ENCODE measurements around the gene BCOR. TPM values are rescaled to one million over a fixed set of nuclear protein-coding genes. Genes with fewer than 3 reads are reported as not detected.

BCOR gene
- total RNA-seq, 3 donors from 2014 or later: 11.7 to 28.1 (median 27.9) TPM

GRCh38 chrX:40037367-40037766 lies 60.4 kb downstream of the BCOR start:
- intact Hi-C loops (cut with DNase I; ENCODE audit: low total_unique reads): no loop called here
- no peak overlapping the region for H3K4me3 ChIP-seq
- DNase-seq (ENCODE audit: low spot score in 2 of 2): no peak

DNA sequence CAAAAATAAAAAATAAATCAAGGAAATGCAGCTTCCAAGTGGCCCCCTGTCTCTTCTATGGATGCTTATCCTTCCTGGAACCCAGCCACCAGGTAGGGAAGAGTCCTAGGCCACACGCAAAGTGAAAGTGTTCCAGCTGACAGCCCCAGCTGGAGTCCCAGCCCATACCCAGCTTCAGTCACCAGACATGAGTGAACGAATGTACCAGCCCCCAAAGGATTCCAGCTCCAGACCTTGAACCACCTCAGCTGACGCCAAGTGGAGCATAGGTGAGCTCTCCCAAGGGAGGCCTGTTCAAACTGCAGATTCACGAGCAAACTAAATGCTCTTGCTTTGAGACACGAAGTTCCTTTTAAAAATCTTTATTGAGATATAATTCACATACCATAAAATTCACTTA lies 62.0 kb downstream of the BCOR start:
- peaks cover 0 to 7% of the 10 kb centered on the region in 2 donors for H3K27me3 ChIP-seq
- H3K4me1 ChIP-seq: no peaks in the 10 kb centered on the region
- no peaks in the 10 kb centered on the region for H3K36me3 ChIP-seq
- peaks cover 6 to 9% of the 10 kb centered on the region in 2 donors for H3K9me3 ChIP-seq
- no peak overlapping the region for H3K27ac ChIP-seq
- intact Hi-C loops (cut with DNase I; ENCODE audit: low total_unique reads): no loop called here
- DNase-seq (ENCODE audit: low spot score in 2 of 2): no peak
- H3K4me3 ChIP-seq: no peak overlapping the region
- TF ChIP-seq POLR2AphosphoS5 (IDR thresholded peaks at IDR 0.05) (no peak), POLR2A (IDR thresholded peaks at IDR 0.05) (no peak), CTCF (IDR thresholded peaks at IDR 0.05) (no peak)

More at GRCh38 chrX:40037367-40037766, 60.4 kb downstream of the BCOR start:
- Histone ChIP-seq H3K27me3 (peaks cover 0 to 16% of the 10 kb centered on the region in 2 donors), H3K9me3 (peaks cover 6 to 9% of the 10 kb centered on the region in 2 donors), H3K27ac (no peak overlapping the region), H3K36me3 (no peaks in the 10 kb centered on the region), H3K4me1 (no peaks in the 10 kb centered on the region)
- TF ChIP-seq POLR2A (IDR thresholded peaks at IDR 0.05) (no peak), POLR2AphosphoS5 (IDR thresholded peaks at IDR 0.05) (no peak), CTCF (IDR thresholded peaks at IDR 0.05) (no peak)

DNA sequence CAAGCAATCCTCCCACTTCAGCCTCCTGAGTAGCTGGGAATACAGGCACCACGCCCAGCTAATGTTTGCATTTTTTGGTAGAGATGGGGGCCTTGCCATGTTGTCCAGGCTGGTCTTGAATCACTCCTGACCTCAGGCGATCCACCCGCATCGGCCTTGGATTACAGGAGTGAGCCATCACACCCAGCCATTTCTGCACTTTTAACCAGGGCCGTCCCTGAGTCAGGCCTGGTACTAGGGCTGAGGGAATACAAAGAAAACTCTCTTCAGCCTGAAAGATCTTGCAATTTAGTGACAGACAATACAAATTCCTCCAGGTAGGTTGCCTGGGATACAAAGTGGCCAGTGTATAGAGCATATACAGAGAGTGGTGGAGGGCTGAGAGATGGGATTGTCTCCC lies 65.8 kb downstream of the BCOR start:
- no peak for DNase-seq (ENCODE audit: low spot score in 2 of 2)
- H3K27ac ChIP-seq: no peak overlapping the region
- peaks cover 0 to 3% of the 10 kb centered on the region in 2 donors for H3K9me3 ChIP-seq
- no peak overlapping the region for H3K4me3 ChIP-seq
- intact Hi-C loops (cut with DNase I; ENCODE audit: low total_unique reads): no loop called here
- H3K4me1 ChIP-seq: no peaks in the 10 kb centered on the region
- no peaks in the 10 kb centered on the region for H3K36me3 ChIP-seq
- no peak for TF ChIP-seq CTCF (IDR thresholded peaks at IDR 0.05)
- H3K27me3 ChIP-seq: peaks cover 0 to 16% of the 10 kb centered on the region in 2 donors

DNA sequence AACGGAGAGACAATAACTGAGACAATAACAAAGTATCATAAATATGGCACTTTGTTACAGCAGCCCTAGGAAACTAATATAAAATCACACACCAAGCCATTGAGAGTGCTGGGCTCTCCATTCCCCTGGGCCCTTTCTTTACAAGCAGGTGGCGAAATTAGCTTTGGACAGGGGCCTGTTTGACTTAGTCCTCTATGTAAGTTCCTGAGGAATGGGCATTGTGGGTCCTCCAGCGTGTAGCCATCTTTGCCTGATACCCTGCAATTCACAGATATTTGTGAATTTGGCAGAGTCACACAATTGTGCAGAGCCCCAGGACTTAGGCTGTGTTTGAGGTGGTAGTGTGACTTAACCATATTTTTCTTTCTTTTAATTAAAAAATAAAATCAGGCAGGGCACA lies 67.6 kb downstream of the BCOR start:
- peaks cover 0 to 16% of the 10 kb centered on the region in 2 donors for H3K27me3 ChIP-seq
- no peak overlapping the region for H3K4me3 ChIP-seq
- H3K27ac ChIP-seq: no peak overlapping the region
- no peak for TF ChIP-seq POLR2AphosphoS5 (IDR thresholded peaks at IDR 0.05)
- no peak for TF ChIP-seq POLR2A (IDR thresholded peaks at IDR 0.05)
- no peak for TF ChIP-seq CTCF (IDR thresholded peaks at IDR 0.05)
- H3K4me1 ChIP-seq: no peaks in the 10 kb centered on the region
- no peaks in the 10 kb centered on the region for H3K36me3 ChIP-seq
- H3K9me3 ChIP-seq: no peaks in the 10 kb centered on the region
- DNase-seq (ENCODE audit: low spot score in 2 of 2): no peak
- intact Hi-C loops (cut with DNase I; ENCODE audit: low total_unique reads): no loop called here

- intact Hi-C loops (cut with DNase I; ENCODE audit: low total_unique reads): loop anchor here (5.0 kb wide), 1 partner anchor 450 kb away; no protein-coding TSS in a partner anchor
- Histone ChIP-seq H3K27ac (no peak overlapping the region), H3K36me3 (no peaks in the 10 kb centered on the region), H3K27me3 (peaks cover 0 to 8% of the 10 kb centered on the region in 2 donors), H3K4me3 (no peak overlapping the region), H3K9me3 (peaks cover 0 to 14% of the 10 kb centered on the region in 2 donors), H3K4me1 (no peaks in the 10 kb centered on the region)
- no peak for DNase-seq (ENCODE audit: low spot score in 2 of 2)
- no peak for TF ChIP-seq CTCF (IDR thresholded peaks at IDR 0.05)
- no peak for TF ChIP-seq POLR2AphosphoS5 (IDR thresholded peaks at IDR 0.05)
- TF ChIP-seq POLR2A (IDR thresholded peaks at IDR 0.05): no peak
These were observed 75.3 kb downstream of the BCOR start for GRCh38 chrX:40022421-40022820.

All from breast epithelium (tissue), 4 donors.